Heart left ventricle (tissue), 13 donors: Measurements from ENCODE around the gene TNFRSF8.

ENCODE experiments used
- POLR2A ChIP-seq, 2 donors: fragments of 450-650 bp; IDR thresholded peaks; one replicate each; pipeline ENCODE4 v1.6.1; 2017; ENCODE audit warnings: antibody characterized with exemption in 2 of 2, mild to moderate bottlenecking in 2 of 2, moderate library complexity in 2 of 2
- TF ChIP-seq, protein P1 (sequence below), 12 donors: fragments of 200-600 bp; sonication (generic) in 4 of 12; IDR thresholded peaks; one replicate each; pipeline versions ENCODE4 v1.5.0 to v1.8.0; 2018 to 2022; ENCODE audit warnings: antibody characterized with exemption in 12 of 12, mild to moderate bottlenecking in 5 of 12
- donor health status: ischemic (EF 13 %, LVEDD 7.1; RV severe dilation, severe dysfunction).
- donor health status: DM: no; HTN: yes; CAD: no.
- donor health status: DM: no; HTN: no; CAD: no.
- donor health status: ischemic (EF 25% LVEDD 6.9; RV normal size, moderate dysfunction).
- donor health status: ischemic (EF 25% LVEDD 5.7; RV mildly dilated, moderate dysfunction).
- donor health status: ischemic (EF 35%, LVEDD 5.7; RV mildly dilated, moderate dysfunction).
- donor health status: nonischemic (EF 11% LVEDD 7.7; RV severe dilation, severe dysfunction).
- donor health status: DM: yes; HTN: yes; CAD: no.
- donor health status: PGD.
- donor health status: ischemic (EF 29% LVEDD 5.4; RV normal size, mild dysfunction).
- donor health status: nonischemic (EF 23%, LVEDD 6.1; RV moderate dilation, normal function).

DNA sequence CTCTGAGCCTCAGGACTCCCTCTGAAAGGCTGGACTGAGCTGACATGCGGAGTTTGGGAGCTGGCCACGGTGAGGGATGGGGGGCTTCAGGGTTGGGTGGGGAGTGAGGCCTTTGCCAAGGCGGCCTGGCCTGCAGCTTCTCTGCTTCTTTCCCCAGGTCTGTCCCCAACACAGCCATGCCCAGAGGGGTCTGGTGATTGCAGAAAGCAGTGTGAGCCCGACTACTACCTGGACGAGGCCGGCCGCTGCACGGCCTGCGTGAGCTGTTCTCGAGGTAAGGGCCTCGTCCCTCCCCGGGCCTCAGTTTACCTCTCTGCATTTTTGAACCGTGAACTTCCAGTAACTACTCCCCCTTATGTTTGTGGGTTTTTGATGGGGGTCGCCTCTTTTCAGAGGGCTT is 48.6 kb downstream of the TNFRSF8 start:
- TF ChIP-seq, protein P1, sequence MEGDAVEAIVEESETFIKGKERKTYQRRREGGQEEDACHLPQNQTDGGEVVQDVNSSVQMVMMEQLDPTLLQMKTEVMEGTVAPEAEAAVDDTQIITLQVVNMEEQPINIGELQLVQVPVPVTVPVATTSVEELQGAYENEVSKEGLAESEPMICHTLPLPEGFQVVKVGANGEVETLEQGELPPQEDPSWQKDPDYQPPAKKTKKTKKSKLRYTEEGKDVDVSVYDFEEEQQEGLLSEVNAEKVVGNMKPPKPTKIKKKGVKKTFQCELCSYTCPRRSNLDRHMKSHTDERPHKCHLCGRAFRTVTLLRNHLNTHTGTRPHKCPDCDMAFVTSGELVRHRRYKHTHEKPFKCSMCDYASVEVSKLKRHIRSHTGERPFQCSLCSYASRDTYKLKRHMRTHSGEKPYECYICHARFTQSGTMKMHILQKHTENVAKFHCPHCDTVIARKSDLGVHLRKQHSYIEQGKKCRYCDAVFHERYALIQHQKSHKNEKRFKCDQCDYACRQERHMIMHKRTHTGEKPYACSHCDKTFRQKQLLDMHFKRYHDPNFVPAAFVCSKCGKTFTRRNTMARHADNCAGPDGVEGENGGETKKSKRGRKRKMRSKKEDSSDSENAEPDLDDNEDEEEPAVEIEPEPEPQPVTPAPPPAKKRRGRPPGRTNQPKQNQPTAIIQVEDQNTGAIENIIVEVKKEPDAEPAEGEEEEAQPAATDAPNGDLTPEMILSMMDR (IDR thresholded peaks at IDR 0.05), result no peak
- no peak for TF ChIP-seq POLR2A (IDR thresholded peaks at IDR 0.05)
